Measurements from ENCODE around the gene NCOA3.

- TF ChIP-seq, protein P1, sequence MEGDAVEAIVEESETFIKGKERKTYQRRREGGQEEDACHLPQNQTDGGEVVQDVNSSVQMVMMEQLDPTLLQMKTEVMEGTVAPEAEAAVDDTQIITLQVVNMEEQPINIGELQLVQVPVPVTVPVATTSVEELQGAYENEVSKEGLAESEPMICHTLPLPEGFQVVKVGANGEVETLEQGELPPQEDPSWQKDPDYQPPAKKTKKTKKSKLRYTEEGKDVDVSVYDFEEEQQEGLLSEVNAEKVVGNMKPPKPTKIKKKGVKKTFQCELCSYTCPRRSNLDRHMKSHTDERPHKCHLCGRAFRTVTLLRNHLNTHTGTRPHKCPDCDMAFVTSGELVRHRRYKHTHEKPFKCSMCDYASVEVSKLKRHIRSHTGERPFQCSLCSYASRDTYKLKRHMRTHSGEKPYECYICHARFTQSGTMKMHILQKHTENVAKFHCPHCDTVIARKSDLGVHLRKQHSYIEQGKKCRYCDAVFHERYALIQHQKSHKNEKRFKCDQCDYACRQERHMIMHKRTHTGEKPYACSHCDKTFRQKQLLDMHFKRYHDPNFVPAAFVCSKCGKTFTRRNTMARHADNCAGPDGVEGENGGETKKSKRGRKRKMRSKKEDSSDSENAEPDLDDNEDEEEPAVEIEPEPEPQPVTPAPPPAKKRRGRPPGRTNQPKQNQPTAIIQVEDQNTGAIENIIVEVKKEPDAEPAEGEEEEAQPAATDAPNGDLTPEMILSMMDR (IDR thresholded peaks at IDR 0.05) = no peak
- TF ChIP-seq EP300 (IDR thresholded peaks at IDR 0.05) (no peak), POLR2A (IDR thresholded peaks at IDR 0.05) (no peak), POLR2AphosphoS5 (IDR thresholded peaks at IDR 0.05) (no peak)
These were observed 167.4 kb downstream of the NCOA3 start for GRCh38 chr20:47669152-47669425.
